Epithelial cell of prostate (primary cell): ENCODE results near the gene OR2L13.
"Not testable (repeated sequence)": the region's sequence is repeated elsewhere in the genome, so short reads cannot be mapped to it uniquely, and the experiment has no call there.

Source experiments
- DNase-seq: peaks from one replicate; pipeline ENCODE4 v3.0.0-alpha.2; 2011; ENCODE audit warnings: low read depth, low spot score
- H3K27ac ChIP-seq: fragments of 450-650 bp; 2 replicates; pipeline ENCODE4 v1.5.1; 2017; ENCODE audit warnings: mild to moderate bottlenecking

The OR2L13 gene

GRCh38 chr1:248094884-248095283, at the start of gene OR2L13:
OR2L13 (plus strand) TSS chr1:248095184; CDS start chr1:248099376, 4,192 bp downstream.
- DNase-seq = no peak
- no peak within 1 kb of the TSS for H3K27ac ChIP-seq

GRCh38 chr1:248045209-248045608, 49.8 kb upstream of the OR2L13 start:
- no peak for DNase-seq
- no peak overlapping the region for H3K27ac ChIP-seq

GRCh38 chr1:248046536-248046935, 48.4 kb upstream of the OR2L13 start, which contains the start of gene OR2L3:
OR2L3 (plus strand) TSS chr1:248046836; CDS start chr1:248060682, 13,846 bp downstream.
- no peak within 1 kb of the TSS for H3K27ac ChIP-seq
- no peak for DNase-seq

GRCh38 chr1:248047008-248047407, 48.0 kb upstream of the OR2L13 start:
- no peak overlapping the region for H3K27ac ChIP-seq
- no peak for DNase-seq

- H3K27ac ChIP-seq = no peak overlapping the region
- DNase-seq = no peak
These were observed 40.3 kb upstream of the OR2L13 start for GRCh38 chr1:248054671-248055070.

- no peak overlapping the region for H3K27ac ChIP-seq
- no peak for DNase-seq
These were observed 39.7 kb upstream of the OR2L13 start for GRCh38 chr1:248055261-248055660.

GRCh38 chr1:248065071-248065470, 29.9 kb upstream of the OR2L13 start:
- no peak for DNase-seq
- H3K27ac ChIP-seq = no peak overlapping the region

- H3K27ac ChIP-seq = no peak overlapping the region
- no peak for DNase-seq
These were observed 29.4 kb upstream of the OR2L13 start for GRCh38 chr1:248065604-248066003.

GRCh38 chr1:248083864-248084263, 11.1 kb upstream of the OR2L13 start:
- not testable (repeated sequence) for H3K27ac ChIP-seq, DNase-seq

- no peak overlapping the region for H3K27ac ChIP-seq
- no peak for DNase-seq
These were observed 3.5 kb downstream of the OR2L13 start for GRCh38 chr1:248098529-248098928.

- no peak overlapping the region for H3K27ac ChIP-seq
- DNase-seq = no peak
These were observed 7.9 kb downstream of the OR2L13 start for GRCh38 chr1:248102847-248103246.

- no peak for DNase-seq
- H3K27ac ChIP-seq = no peak overlapping the region
These were observed 16.2 kb downstream of the OR2L13 start for GRCh38 chr1:248111157-248111556.

- H3K27ac ChIP-seq = no peak overlapping the region
- DNase-seq = no peak
These were observed 19.9 kb downstream of the OR2L13 start for GRCh38 chr1:248114890-248115289.

GRCh38 chr1:248127653-248128052, 32.7 kb downstream of the OR2L13 start:
- DNase-seq = no peak
- H3K27ac ChIP-seq = no peak overlapping the region

- no peak for DNase-seq
- H3K27ac ChIP-seq = no peak overlapping the region
These were observed 41.8 kb downstream of the OR2L13 start for GRCh38 chr1:248136811-248137210.

- no peak for DNase-seq
- H3K27ac ChIP-seq = no peak overlapping the region
These were observed 45.9 kb downstream of the OR2L13 start for GRCh38 chr1:248140846-248141245.

GRCh38 chr1:248143311-248143710, 48.3 kb downstream of the OR2L13 start:
- H3K27ac ChIP-seq = no peak overlapping the region
- DNase-seq = no peak

GRCh38 chr1:248144513-248145198, 49.7 kb downstream of the OR2L13 start, which contains the start of gene OR2M5:
OR2M5 (plus strand) TSS chr1:248145148; CDS start chr1:248145148, 0 bp downstream.
- no peak for DNase-seq
- H3K27ac ChIP-seq = no peak within 1 kb of the TSS
